HG03342 (cell line): Measurements from ENCODE around the gene ST6GALNAC5.
"Not testable (repeated sequence)": the region's sequence is repeated elsewhere in the genome, so short reads cannot be mapped to it uniquely, and the experiment has no call there.

ENCODE experiments used
- ATAC-seq: cut with Tn5 transposase; IDR thresholded peaks from one replicate; pipeline ENCODE4 v1.9.1; 2021; ENCODE audit warnings: mild to moderate bottlenecking, moderate library complexity; ENCODE audit not compliant: unreplicated experiment

Gene ST6GALNAC5

DNA sequence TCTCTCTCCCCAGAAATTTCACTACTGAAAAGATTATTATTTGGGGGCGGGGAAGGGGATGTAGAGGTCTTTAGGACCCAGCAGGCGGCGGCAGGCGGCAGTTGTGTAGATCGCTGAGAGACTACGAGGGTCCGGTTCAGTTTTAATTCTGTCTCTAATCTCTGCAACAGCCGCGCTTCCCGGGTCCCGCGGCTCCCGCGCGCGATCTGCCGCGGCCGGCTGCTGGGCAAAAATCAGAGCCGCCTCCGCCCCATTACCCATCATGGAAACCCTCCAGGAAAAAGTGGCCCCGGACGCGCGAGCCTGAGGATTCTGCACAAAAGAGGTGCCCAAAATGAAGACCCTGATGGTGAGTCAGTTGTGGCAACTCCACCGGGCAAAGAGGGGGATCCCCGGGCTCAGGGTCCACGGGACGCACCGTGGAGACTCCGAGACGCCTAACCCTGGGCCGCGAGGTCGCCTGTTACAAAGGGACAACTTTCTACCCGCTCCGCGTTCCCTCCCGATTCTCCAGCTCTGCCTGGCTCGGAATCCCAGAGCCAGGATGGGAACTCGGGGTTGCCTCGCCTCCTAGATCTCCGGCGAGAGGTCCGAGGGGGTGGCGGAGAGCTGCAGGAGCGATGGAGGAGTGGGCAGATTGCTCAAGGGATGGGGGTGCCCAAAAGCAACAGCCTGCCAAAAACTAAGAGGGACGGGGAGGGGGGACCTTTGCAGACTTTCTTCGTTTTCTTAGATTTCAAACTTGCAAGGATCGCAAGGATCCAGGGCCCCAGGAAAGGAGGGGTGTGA is at the start of gene ST6GALNAC5:
Gene ST6GALNAC5, plus strand, starts transcription at position 139 of the 789 bp plus-strand sequence.
- ATAC-seq: no peak

DNA sequence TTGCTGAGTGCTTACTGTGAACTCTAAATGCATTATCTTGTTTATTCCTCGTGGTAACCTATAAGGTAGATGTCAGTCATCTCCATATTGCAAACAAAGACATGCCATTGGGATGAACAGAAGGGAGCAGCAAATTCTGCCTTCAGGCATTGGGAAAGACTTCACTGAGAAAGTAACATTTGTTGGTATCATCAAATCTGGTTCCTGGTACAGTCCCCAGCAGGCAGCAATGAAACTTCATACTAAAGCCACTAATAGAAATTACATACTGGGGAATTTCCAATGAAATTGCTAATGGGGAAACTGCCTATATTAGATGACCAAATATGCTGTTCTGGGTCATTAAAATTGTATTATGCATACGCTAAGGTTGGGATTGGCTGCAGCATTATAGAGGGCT is 47.3 kb upstream of the ST6GALNAC5 start:
- no peak for ATAC-seq

DNA sequence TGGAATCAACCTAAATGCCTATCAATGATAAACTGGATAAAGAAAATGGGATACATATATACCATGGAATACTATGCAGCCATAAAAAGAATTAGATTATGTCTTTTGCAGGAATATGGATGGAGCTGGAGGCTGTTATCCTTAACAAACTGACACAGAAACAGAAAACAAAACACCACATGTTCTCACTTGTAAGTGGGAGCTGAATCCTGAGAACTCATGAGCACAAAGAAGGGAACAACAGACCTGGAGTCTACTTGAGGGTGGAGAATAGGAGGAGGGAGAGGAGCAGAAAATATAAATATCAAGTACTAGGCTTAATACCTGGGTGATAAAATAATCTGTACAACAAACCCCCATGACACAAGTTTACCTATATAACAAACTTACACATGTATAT is 44.3 kb upstream of the ST6GALNAC5 start:
- not testable (repeated sequence) for ATAC-seq

DNA sequence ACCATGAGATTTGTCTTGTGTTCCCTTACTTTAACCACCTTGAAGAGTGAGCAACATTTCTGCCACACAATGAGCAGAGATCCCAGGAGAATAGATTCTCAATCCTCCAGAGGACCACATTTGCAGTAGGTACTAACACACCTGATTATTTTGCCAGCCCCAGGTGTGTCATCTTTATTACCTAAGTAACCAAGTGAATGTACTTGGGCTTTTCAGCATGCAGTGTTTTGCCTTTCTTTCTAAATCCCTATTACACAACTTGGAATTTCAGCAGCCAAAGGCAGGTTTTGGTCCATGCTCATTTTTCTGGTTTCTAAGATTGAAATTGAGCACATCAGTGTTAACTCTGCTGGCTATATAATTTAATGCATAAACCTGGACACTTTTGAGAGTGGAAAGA is 43.2 kb upstream of the ST6GALNAC5 start:
- ATAC-seq: no peak

DNA sequence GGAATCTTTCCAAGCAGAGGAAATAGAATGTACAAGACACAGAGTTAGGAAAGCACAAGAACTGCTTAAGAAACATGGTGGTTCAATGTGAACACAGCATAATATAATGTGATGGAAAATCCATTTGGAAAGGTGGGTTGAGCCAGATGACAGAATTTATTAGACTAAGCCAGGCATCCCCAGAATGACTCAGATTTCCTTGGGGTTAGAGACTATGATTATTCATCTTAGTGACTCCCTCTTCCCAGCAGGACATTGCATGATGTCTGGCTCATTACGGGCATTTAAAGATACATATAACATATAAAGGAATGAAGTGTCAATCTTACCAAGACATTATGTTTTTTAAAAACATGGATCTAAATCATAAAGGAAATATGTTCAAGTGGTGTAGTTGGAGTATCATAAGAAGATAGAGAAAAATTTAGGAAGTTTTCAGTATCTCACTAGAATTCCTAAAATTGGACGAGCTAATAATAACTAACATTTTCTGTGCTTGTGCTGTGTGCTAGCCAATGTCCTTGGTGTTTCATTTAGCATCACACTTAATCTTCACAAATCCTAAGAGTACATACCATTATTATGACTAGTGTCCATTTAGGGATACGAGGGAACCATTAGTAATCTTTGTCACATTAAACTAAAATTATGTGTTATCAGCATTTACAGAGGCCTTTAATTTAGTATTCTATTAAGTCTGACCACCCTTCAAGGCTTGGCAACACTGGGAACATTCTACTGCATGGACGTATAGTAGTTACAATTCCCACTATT is 41.0 kb upstream of the ST6GALNAC5 start:
- ATAC-seq: no peak

DNA sequence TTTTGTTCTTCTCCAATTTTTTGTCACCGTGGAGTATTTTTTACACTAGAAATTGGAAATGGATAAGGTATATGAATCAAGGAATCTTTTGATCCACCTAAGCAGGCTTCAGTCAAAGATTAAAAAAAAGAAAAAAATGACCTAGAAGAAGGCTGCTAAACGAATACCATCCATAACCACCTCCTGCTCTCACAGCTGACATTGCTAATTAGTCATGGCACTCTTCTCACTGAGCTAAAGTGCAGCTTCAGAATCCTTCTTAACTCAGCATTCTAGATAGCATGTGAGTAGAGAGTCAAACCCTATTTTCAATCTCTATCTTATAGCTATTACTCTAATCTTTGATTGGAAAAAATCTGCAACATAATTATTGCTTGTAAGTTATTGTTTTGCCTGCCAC is 40.2 kb upstream of the ST6GALNAC5 start:
- ATAC-seq: no peak

DNA sequence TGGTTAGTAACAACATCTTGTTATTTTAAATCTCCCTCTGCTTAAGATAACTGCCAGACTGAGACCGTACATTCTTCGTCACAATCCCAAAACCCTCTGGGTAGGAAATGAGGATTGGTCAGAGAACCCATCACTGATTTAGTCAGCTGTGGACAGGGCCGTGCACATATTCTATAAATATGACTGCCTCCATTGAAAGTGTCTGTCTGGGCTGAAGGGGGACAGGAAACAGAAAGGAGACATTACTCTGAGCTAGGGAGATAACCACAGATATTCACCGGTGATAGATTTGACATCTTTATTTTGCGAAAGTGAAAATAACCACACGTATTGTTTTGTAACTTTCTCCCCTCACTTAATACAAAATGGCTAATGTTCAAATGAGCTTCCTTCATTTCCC is 36.9 kb upstream of the ST6GALNAC5 start:
- ATAC-seq: peak; percentile 93

DNA sequence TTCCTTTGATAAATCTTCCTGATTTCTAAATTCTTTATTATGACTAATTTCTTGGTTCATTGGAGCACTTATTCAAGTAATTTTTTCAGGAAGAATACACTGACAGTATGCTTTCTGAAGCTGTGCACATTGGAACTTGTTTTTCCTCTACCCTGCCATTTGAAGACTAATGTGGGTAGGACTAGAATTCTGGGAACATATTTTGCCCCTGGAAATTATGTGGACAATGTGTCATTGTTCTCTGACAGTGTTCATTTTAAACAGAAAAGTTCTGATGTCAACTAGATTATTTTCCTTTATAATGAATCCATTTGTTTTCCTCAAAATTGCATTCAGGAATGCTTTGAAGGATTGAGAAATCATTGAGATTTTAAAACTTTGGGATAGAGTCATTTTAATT is 34.8 kb upstream of the ST6GALNAC5 start:
- ATAC-seq: no peak

DNA sequence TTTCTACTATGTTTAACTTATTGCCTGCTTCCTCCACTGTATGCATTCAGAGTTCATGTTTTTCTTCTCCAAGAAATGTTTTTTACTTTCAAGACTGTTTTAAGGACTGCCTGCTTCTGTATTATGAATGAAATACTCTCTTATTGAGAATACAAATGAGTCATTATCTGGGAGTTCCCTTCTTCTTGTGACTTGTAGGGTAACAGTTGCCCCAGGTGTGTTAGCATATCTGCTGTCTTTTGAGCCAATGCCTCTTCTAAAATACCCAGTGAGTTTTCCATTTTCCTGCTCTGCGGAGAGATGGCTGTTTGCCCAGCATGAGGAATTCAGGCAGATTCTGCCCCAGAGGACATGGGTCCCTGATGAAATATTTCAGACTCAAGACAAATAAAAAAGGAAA is 34.1 kb upstream of the ST6GALNAC5 start:
- ATAC-seq: no peak

DNA sequence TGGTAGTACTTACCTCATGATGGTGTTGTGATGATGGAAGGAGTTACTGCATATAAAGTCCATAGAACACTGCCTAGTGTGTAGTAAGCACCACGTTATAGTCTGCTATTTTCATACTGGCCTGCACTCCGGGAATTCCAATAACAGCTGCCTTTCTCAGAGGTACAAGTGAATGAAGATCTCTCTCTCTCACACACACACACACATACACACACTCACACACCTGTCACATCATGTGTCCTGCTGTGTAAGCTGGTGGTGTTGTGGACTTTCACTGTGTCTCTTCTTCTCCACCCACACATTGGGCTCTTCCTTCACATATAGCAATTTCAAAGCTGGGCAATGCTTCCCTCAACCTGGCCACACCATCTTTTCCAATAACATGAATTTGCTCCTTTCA is 33.4 kb upstream of the ST6GALNAC5 start:
- no peak for ATAC-seq

DNA sequence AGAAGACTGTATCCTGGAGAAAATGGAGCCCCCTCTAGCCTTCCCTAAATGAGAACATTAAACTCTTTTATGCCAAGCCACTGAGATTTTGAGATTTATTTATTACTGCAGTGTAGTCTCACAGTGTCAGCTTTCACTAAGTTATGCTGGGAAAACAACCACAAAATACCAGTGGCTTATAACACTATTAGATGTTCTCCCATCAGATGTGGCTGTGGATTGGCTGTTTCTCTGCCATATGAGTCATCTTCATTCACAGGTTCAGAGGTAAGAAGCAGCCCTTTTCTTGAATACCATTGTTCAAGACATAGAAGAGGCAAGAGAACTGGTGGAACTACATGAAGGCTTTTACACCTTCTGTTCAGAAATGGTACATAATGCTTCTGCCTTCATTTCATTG is 32.1 kb upstream of the ST6GALNAC5 start:
- no peak for ATAC-seq

DNA sequence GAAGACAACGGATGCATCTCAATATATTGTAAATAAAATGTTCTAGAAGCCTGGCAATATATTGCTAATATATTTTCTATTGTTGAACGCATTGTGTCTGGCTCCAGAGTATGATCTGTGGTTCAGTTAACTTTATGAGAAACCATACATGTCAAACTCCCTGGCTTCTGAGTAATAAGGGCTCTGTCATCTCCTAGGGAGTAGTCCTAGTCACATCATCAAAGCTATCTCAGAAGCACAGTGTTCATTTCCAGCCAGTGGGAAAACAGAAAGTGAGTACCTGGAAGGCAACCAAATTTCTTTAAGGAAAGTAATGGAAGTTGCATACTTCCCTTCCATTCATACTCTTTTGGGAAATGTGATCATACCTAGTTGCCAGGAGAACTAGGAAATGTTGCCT is 27.0 kb upstream of the ST6GALNAC5 start:
- no peak for ATAC-seq

DNA sequence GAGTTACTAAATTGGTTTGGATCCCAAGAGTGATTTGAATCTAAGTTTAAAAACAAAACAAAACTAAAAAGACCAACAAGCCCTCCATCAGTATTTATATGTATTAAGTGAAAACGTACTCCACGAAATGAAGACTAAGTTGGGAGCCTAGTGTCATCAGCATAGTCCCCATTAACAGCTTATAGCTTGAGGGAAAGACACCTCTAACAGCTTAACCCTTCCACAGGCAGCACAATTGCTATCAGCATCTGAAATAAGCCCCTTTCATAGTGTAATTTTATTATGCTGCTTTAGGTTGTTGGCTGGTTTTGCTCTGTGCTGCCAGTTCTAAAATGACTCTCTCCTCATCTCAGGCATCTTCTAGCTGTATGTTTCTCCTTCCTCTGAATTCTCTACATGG is 25.8 kb upstream of the ST6GALNAC5 start:
- no peak for ATAC-seq

DNA sequence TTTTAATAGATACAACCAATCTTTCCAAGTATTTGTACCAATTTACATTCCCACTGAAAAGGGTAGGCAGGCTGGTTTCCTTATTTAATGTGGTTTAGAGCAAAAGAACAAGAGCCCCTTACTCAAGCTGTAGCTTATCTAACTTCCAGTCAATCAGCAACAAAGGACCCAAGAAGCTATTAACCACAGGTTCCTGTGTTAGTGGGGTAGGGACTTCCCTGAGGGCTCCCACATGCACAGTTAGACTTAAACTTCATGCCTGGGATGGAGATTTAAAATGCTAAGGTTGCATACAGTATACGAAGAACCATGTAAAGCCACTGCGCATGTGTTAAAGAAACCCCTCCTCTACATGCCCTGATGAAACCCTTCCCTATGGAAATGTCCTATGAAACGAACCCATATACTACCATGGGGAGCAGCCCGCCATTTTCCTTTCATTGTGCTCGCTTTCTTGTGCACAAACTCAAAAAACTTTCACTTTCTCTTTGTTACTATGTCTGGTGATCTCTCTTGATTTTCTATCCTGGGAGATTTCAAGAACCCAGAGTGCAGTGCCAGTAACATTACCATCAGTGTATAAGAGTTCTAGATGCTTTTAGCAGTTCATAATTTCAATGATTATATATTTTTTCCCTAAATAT is 23.3 kb upstream of the ST6GALNAC5 start:
- peak; percentile 52 for ATAC-seq

DNA sequence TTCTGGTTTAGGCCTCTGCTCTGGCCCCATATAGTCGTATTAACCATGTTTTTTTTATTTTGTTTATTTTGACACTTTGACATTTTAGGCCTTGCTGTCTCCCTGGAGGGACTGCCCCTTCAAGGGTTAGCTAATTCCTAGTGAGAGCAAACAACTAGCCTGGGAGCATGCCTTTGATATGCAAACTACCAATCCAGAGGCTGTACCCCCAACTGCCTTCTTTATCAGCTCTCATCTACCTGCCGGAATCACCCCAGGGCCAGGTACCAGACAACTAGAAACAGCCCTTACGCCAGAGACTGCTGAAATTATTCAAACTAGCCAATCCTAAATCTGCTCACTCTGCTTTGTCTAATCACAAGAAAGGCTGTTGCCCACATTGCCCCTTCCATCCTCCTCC is 13.0 kb upstream of the ST6GALNAC5 start:
- no peak for ATAC-seq

DNA sequence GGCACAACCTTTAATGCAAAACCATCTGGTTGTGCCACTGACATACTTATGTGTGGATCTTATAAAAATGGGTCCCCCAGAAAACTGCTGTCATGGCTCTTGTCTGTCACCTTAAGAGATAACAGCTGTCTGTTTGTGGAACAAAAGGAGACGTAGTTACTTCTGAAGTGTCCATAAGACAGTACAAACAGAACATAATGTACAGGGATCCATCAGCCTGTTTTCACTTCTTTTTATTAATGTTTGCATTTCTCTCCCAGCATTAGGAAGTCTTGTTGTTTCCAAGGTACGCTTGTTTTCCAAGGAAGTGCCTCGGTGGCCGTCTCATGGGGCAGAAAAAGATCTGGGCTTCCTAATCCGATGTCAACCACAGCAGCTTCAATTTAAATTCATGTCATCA is 11.2 kb upstream of the ST6GALNAC5 start:
- ATAC-seq: no peak

DNA sequence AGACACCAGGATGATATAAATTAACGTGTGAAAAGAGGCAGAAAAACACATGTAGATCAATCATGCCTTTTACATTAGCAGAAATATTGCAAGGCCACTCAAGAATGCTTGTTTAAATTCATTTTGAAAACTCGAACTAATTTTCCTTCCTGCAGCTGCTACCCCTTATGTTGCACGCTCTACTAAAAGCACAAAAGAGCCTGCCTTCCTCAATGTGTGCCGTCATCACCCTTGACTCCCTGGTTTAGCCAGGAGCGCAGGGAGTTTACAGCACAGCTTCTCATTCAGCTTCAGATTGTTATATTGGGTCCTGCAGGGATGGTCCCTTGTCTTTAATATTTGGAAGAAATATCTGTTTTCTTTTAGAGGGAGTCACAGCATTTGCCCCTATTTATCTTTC is 10.1 kb upstream of the ST6GALNAC5 start:
- ATAC-seq: no peak

DNA sequence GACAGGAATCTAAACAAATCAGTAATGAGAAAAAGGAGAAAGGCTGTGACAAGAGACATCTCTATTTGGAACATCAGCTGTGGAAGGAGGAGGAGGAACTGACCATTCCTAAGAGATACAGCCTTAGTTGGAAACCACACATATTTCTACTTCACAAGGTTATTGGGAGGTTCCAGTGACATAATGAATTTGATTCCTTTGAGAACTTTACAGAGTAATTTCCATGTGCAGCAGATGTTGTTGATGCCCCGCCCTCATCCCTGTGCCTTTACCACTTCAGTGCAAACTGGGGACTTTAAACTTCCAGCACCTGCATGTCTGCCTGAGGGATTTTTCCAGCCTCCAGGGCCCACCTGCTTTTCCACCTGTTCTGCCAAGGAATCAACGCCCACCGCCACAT is 9.3 kb upstream of the ST6GALNAC5 start:
- no peak for ATAC-seq

DNA sequence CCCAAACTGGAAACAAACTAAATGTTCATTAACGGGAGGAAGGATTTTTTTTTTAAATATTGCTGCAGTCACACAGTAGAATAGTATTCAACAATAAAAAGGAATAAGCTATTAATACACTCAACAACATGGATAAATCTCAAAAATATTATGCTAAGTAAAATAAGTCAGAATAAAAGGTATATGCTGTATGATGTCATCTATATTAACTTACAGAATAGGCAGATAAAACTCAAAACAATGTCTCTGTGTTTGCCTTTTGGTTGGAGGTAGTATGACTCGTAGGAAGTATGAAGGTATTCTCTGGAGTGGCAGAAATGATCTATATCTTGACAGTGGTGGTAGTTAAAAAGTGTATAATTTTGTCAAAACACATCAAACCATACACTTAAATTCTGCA is 6.1 kb upstream of the ST6GALNAC5 start:
- no peak for ATAC-seq

DNA sequence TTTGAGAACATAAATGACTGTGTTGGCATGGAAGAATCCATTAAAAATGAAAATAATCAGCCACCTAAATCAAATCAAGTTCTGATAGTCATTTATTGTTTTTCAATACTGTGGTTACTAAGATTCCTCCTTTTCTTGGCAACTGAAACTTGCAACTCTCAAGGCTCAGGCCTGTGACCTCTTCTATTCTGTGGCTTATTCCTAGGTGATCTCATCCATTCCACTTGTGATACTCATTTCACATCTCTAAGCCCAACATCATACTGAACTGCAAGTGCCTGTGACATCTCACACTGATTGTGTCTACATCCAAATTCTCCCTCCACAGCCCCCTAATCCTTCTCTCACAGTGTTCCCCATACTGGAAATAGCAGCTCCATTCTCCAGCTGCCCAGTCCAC is 4.8 kb upstream of the ST6GALNAC5 start:
- ATAC-seq: no peak

DNA sequence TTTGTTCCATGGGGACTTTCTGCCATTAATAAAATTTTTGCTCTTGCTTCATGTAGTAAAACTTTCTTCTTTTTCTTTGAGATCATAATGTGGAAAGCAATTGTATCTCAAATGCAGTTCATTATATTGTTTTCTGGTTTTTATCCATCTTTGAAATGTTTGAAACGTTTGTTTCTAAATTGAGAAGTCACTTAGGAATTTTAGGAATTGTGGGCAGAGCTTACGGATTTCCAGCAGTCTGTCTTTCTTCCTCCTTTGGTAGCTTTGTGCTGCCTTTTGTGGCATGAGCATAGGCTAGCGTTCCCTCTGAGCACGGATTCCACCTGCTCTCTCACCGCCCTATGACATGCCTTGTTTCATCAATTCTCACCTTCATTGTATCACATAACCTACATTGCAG is 2.9 kb upstream of the ST6GALNAC5 start:
- ATAC-seq: no peak
